B cell (primary cell): Measurements from ENCODE around the gene CHADL.

Source experiments
- EZH2 ChIP-seq: IDR thresholded peaks from 2 replicates; pipeline ENCODE4 v1.6.1; 2012; ENCODE audit warnings: borderline replicate concordance, low read depth, mild to moderate bottlenecking, moderate library complexity, low read length; ENCODE audit not compliant: insufficient read depth, poor library complexity, severe bottlenecking
- TF ChIP-seq, protein P1 (sequence below): fragments of 200-600 bp; IDR thresholded peaks from one replicate; pipeline ENCODE4 v1.8.0; 2022; ENCODE audit warnings: antibody characterized with exemption, mild to moderate bottlenecking

DNA sequence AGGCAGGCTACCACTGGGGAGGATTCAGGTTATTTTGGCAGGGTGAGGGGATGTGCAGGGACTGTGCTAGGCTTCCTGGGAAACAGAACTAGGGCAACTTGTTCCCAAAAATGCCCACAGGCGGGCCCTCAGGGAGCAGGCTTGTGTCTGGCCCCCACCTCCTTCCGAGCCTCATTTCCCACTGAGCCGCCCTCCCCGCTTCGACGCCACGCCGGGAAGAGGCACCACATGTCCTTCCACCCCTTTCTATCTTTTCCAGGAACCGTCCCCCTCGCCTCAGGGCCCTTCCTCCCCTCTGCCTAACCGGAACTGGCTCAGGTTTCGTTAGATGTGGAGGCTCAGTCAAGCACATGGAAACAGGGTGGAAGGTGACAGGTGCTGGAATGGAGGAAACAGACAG, 9.4 kb upstream of the CHADL start:
- TF ChIP-seq, protein P1, sequence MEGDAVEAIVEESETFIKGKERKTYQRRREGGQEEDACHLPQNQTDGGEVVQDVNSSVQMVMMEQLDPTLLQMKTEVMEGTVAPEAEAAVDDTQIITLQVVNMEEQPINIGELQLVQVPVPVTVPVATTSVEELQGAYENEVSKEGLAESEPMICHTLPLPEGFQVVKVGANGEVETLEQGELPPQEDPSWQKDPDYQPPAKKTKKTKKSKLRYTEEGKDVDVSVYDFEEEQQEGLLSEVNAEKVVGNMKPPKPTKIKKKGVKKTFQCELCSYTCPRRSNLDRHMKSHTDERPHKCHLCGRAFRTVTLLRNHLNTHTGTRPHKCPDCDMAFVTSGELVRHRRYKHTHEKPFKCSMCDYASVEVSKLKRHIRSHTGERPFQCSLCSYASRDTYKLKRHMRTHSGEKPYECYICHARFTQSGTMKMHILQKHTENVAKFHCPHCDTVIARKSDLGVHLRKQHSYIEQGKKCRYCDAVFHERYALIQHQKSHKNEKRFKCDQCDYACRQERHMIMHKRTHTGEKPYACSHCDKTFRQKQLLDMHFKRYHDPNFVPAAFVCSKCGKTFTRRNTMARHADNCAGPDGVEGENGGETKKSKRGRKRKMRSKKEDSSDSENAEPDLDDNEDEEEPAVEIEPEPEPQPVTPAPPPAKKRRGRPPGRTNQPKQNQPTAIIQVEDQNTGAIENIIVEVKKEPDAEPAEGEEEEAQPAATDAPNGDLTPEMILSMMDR, result no peak
- no peak for TF ChIP-seq EZH2
